NCI-H1105 treated with DMSO at 0.1 percent for 48 hours (cell line): ENCODE results near the gene PKM.

ENCODE experiments used
- DNase-seq: peaks from one replicate; lab custom pipeline; 2025; lab: John Stamatoyannopoulos, UW

The PKM gene

GRCh38 chr15:72200395-72201237 is 30.4 kb downstream of the PKM start:
- DNase-seq = no peak

- DNase-seq = peak; percentile 83
Observed at GRCh38 chr15:72199721-72200212, 31.2 kb downstream of the PKM start.

GRCh38 chr15:72199205-72199515 is 31.8 kb downstream of the PKM start:
- DNase-seq = no peak

GRCh38 chr15:72198356-72199204 is 32.4 kb downstream of the PKM start:
- peak; percentile 89 for DNase-seq

GRCh38 chr15:72197460-72198355 is 33.3 kb downstream of the PKM start, which contains the start of gene GRAMD2A:
Gene GRAMD2A, minus strand, starts transcription at chr15:72197787.
- peak; percentile 45 for DNase-seq

GRCh38 chr15:72197041-72197459 is 33.9 kb downstream of the PKM start:
- no peak for DNase-seq

GRCh38 chr15:72196409-72197040 is 34.5 kb downstream of the PKM start:
- no peak for DNase-seq

GRCh38 chr15:72195101-72195511 is 35.9 kb downstream of the PKM start:
- no peak for DNase-seq

- DNase-seq = no peak
Observed at GRCh38 chr15:72193836-72194396, 37.1 kb downstream of the PKM start.

GRCh38 chr15:72192416-72192815 is 38.6 kb downstream of the PKM start:
- no peak for DNase-seq

GRCh38 chr15:72189250-72189902 is 41.6 kb downstream of the PKM start:
- no peak for DNase-seq

GRCh38 chr15:72184165-72184811 is 46.7 kb downstream of the PKM start:
- DNase-seq = no peak

- DNase-seq = no peak
Observed at GRCh38 chr15:72183781-72184164, 47.2 kb downstream of the PKM start.

- DNase-seq = no peak
Observed at GRCh38 chr15:72182673-72183072, 48.3 kb downstream of the PKM start.

GRCh38 chr15:72182244-72182643 is 48.7 kb downstream of the PKM start:
- no peak for DNase-seq

- no peak for DNase-seq
Observed at GRCh38 chr15:72180761-72181324, 50.1 kb downstream of the PKM start.

- no peak for DNase-seq
Observed at GRCh38 chr15:72179950-72180581, 50.9 kb downstream of the PKM start.

- no peak for DNase-seq
Observed at GRCh38 chr15:72178976-72179585, 51.9 kb downstream of the PKM start.

- DNase-seq = no peak
Observed at GRCh38 chr15:72176743-72177142, 54.2 kb downstream of the PKM start.
